ENCODE measurements around the gene DSCAM. TPM values are rescaled to one million over a fixed set of nuclear protein-coding genes. Genes with fewer than 3 reads are reported as not detected.

DSCAM gene
- total RNA-seq, 1 experiment from 2014 or later = not detected

DNA sequence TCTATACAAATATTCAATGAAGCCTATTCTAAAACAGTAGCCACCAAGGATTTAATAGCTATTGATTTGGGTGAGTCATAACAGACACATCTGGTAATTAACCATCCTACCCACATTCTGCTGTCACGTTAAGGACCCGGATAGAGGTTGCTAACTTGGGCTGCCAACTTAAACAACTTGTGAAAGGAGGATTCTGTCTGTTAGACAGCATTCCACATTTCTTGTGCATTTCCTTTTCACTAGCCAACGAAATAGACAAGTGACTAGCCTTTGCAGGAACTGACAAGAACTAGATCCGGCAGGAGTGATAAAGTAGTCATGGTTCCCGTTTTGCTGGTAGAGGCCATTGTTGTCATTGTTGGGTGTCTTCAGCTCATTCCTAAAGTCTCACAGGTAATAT is 9.5 kb downstream of the DSCAM start:
- no peak for DNase-seq (ENCODE audit: low read depth)

GRCh38 chr21:40835184-40835694 is 11.7 kb downstream of the DSCAM start:
- no peak for DNase-seq (ENCODE audit: low read depth)

GRCh38 chr21:40833184-40833583 is 13.8 kb downstream of the DSCAM start:
- DNase-seq (ENCODE audit: low read depth) = no peak

- no peak for DNase-seq (ENCODE audit: low read depth)
Measured at GRCh38 chr21:40832316-40832715, 14.6 kb downstream of the DSCAM start.

GRCh38 chr21:40830836-40831235 is 16.1 kb downstream of the DSCAM start:
- no peak for DNase-seq (ENCODE audit: low read depth)

- no peak for DNase-seq (ENCODE audit: low read depth)
Measured at GRCh38 chr21:40829791-40830190, 17.2 kb downstream of the DSCAM start.

- no peak for DNase-seq (ENCODE audit: low read depth)
Measured at GRCh38 chr21:40829308-40829707, 17.6 kb downstream of the DSCAM start.

DNA sequence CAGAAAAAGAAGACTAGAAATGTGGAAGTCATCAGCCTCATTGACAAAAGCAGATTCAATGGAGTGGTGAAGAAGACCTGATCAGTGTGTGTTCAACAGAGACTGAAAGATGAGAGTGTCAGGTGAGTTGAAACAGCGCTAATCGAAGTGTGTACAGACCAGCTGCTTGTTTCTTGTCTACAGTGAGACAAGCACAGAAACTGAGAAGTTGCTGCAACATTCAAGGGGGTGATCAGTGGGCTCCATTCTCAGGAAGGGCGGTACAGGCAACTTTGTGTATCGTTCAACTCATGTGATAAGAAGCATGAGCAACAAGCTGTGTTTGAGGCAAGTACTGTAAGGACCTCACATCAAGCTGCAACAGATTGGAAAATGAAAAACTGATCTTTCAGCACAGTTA is 19.4 kb downstream of the DSCAM start:
- DNase-seq (ENCODE audit: low read depth) = no peak

DNA sequence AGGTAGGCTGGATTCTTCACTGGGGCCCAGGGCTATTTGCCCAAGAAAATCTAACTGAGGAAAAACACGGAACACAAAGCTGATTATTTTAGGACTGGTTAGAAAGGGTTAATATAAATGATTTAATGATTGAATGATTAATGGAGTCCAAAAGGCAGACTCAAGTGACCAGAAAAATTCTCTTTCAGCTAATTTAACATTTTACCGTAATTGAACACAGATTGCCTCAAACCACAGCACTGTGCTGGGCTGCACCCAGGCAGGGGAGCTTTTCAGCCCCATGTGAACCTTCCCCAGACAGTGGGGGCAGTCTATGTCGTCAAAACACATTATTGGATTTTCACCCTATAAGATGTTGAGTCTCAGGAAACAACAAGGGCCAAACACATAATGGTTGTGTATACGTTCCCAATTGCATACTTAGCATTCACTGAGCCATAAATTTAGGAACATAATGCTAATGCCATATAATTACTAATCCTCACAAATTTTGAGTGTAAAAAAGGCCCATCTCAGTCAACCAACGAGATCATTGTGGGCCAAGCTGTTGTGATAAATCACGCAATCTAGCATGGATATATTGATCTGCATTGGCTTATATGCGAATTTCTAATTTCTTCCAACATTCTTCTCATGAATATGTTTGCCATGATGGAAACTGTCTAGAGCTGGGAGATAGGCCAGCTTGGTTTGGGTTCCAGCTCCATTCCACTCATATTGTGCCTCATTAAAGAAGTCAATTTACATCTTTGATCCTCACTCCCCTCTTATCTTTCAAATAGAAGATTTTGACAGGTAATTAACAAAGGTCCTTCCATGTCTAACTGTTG is 27.7 kb downstream of the DSCAM start:
- DNase-seq (ENCODE audit: low read depth) = no peak

DNA sequence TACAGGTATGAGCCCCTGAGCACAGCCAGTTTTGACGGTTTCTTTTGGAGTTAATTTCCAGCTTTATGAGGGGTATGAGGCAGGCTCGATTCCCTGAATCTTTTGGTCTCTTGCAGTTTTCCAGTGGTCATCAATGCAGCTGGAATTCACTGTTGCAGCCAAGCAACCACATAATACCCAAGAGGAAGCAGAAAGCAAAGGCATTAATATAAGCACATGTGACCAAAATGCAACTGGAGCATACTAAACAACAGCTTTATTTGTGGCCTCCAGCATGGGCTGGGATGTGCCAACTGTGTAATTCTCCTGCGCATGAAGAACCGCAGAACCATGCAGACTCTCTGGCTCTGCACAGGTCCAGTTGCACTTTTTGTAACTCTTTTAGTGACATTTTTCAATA is 33.0 kb downstream of the DSCAM start:
- DNase-seq (ENCODE audit: low read depth) = no peak

DNA sequence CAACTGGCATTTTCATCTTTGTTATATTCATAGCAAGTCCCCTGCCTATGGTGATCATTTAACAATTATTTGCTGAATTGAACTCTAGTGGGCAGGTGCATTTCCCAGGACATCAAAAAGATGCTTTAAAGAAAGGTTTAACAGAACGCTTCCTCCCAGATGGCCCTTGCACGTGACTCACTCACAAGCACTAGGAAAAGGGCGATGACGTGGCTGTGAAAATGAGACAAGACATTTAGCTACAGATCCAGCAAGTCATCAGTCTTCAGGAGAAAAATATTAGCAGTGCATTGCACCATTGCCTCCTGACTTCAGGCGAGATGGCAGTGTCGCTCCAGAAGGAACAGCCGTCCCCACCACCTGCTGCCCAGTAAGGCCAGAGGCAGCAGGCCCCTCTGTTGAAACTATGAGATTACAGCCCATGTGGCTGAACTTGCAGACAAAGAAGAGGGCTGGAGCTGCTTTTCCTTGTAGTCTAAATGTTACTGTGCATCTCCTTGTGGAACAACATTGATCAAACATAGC is 37.2 kb downstream of the DSCAM start:
- no peak for DNase-seq (ENCODE audit: low read depth)

DNA sequence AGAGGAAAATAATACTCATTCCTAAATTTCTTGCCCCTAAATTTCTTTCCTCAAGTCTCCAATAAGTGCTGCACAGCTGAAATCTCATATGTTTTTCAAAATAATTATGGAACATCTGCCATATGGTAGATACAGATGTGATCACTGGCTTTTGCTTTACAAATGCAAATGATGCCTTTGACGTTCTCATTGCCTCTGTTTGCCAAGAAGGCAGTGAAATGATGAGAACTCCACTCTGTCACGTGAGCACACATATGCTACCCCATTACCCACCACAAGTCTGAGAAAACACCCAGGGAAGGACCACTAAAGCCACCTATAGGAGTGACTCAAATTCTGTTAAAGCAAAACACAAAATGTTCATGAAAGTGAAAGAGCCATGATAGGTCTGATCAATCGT is 43.9 kb downstream of the DSCAM start:
- no peak for DNase-seq (ENCODE audit: low read depth)

GRCh38 chr21:40800126-40800525 is 46.8 kb downstream of the DSCAM start:
- DNase-seq (ENCODE audit: low read depth) = no peak

DNA sequence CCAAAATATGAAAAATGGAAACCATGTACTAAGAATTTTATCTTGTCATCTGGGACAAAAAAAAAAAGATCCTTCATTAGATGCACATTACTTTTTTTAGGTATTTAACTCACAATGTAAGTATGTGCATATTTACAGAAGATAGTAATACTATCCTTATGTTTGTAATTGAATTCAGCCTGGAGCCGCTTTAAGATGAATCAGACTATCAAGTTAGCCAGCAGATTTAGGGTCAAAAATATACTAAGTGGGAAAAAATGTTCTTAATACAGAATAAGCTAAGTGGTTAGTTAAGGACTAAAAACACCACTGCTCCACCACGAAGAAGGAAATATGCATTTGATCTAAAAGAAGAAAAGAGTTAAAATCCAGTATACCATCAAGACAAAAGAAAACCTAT is 49.1 kb downstream of the DSCAM start:
- no peak for DNase-seq (ENCODE audit: low read depth)

GRCh38 chr21:40797410-40797809 is 49.5 kb downstream of the DSCAM start:
- no peak for DNase-seq (ENCODE audit: low read depth)

DNA sequence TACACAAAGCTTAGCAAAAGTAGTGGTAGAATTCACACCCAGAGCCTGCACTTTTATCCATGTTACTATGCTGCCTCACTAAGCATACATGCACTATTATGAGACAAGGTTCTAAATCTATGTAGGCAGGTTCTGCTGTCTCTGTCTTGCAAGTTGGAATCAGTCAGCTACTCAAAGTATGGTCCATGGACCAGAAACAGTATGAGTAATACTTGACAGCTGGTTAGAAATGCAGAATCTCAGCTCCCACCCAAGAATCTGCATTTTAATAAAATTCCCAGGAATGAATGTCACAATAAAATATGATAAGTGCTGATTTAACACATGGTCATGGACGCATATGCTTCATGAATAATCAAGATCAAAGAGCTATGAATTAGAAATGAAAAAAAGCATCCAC is 50.5 kb downstream of the DSCAM start:
- no peak for DNase-seq (ENCODE audit: low read depth)

DNA sequence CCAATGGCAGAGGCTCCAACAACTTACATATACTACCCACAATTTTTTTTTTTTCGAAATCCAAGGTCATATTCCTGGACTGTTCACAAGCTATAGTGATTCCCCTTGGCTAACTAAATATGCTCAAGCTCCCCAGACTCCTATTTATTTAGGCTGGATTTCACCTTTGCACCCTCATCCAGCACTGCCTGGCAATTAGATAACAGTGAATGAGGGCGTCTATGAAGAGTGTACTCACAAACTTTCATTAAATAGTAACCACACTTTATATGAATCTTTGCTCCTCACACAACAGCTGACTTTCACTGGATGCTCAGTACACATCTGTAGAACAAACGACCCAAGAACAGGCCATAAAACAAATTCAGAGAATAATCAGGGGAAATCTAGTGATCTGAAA is 51.6 kb downstream of the DSCAM start:
- DNase-seq (ENCODE audit: low read depth) = no peak

GRCh38 chr21:40792691-40793456 is 54.1 kb downstream of the DSCAM start:
- no peak for DNase-seq (ENCODE audit: low read depth)

DNA sequence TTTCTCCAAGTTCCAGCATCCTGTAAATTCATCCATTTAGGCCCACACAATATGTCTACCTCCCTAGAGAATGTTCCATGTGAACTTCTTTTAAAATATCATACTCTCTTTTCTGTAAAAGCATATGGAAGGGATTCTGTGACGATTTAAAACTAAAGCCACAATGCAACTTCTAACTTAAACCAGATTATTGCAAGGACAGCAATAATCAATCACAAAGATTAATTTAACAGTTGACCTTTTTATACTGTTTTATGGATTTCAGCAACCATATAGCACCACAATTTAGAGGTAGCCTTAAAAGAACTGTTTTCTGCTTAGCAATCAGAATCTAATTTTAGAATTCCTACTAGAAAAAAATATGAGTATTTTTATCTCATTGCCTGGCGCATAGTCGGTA is 58.3 kb downstream of the DSCAM start:
- DNase-seq (ENCODE audit: low read depth) = no peak

- no peak for DNase-seq (ENCODE audit: low read depth)
Measured at GRCh38 chr21:40783404-40783803, 63.6 kb downstream of the DSCAM start.

- no peak for DNase-seq (ENCODE audit: low read depth)
Measured at GRCh38 chr21:40770435-40771055, 76.4 kb downstream of the DSCAM start.

- DNase-seq (ENCODE audit: low read depth) = no peak
Measured at GRCh38 chr21:40769231-40769630, 77.7 kb downstream of the DSCAM start.

Data from LHCN-M2 (cell line).